Measurements from ENCODE around the gene CNTNAP4. TPM values are rescaled to one million over a fixed set of nuclear protein-coding genes. Genes with fewer than 3 reads are reported as not detected.

Gene CNTNAP4
- polyA plus RNA-seq, 3 donors from 2014 or later = not detected

- DNase-seq = no peak
- Mint-ChIP-seq H3K4me3 (no peak overlapping the region), H3K27ac (no peak overlapping the region), H3K9me3 (peaks cover 0 to 31% (median 15%) of the 10 kb centered on the region in 6 donors), H3K4me1 (no peaks in the 10 kb centered on the region), H3K36me3 (peaks cover 0 to 4% (median 0%) of the 10 kb centered on the region in 3 donors), H3K27me3 (ENCODE audit: low read depth in 3 of 3) (no peaks in the 10 kb centered on the region)
These were observed 222.8 kb downstream of the CNTNAP4 start for GRCh38 chr16:76500006-76500405.

GRCh38 chr16:76502063-76502462 is 224.9 kb downstream of the CNTNAP4 start:
- Mint-ChIP-seq H3K36me3 (peaks cover 0 to 4% (median 0%) of the 10 kb centered on the region in 3 donors), H3K4me3 (no peak overlapping the region), H3K27ac (no peak overlapping the region), H3K4me1 (no peaks in the 10 kb centered on the region), H3K9me3 (peaks cover 0 to 31% (median 15%) of the 10 kb centered on the region in 6 donors), H3K27me3 (ENCODE audit: low read depth in 3 of 3) (no peaks in the 10 kb centered on the region)
- no peak for DNase-seq

- peaks cover 0 to 31% (median 14%) of the 10 kb centered on the region in 6 donors for H3K9me3 Mint-ChIP-seq
- H3K27me3 Mint-ChIP-seq (ENCODE audit: low read depth in 3 of 3) = no peaks in the 10 kb centered on the region
- H3K36me3 Mint-ChIP-seq = peaks cover 0 to 4% (median 0%) of the 10 kb centered on the region in 3 donors
- no peaks in the 10 kb centered on the region for H3K4me1 Mint-ChIP-seq
- DNase-seq = no peak
- H3K27ac Mint-ChIP-seq = no peak overlapping the region
- no peak overlapping the region for H3K4me3 Mint-ChIP-seq
These were observed 225.4 kb downstream of the CNTNAP4 start for GRCh38 chr16:76502555-76502954.

GRCh38 chr16:76503091-76503490 is 225.9 kb downstream of the CNTNAP4 start:
- DNase-seq = no peak
- H3K27me3 Mint-ChIP-seq (ENCODE audit: low read depth in 3 of 3) = no peaks in the 10 kb centered on the region
- H3K4me3 Mint-ChIP-seq = no peak overlapping the region
- H3K36me3 Mint-ChIP-seq = peaks cover 0 to 4% (median 0%) of the 10 kb centered on the region in 3 donors
- no peak overlapping the region for H3K27ac Mint-ChIP-seq
- H3K9me3 Mint-ChIP-seq = peaks cover 0 to 31% (median 14%) of the 10 kb centered on the region in 6 donors
- H3K4me1 Mint-ChIP-seq = no peaks in the 10 kb centered on the region

- no peak for DNase-seq
- Mint-ChIP-seq H3K27ac (no peak overlapping the region), H3K9me3 (peaks cover 0 to 20% (median 12%) of the 10 kb centered on the region in 6 donors), H3K4me1 (no peaks in the 10 kb centered on the region), H3K27me3 (ENCODE audit: low read depth in 3 of 3) (no peaks in the 10 kb centered on the region), H3K4me3 (no peak overlapping the region), H3K36me3 (no peaks in the 10 kb centered on the region)
These were observed 234.0 kb downstream of the CNTNAP4 start for GRCh38 chr16:76511203-76511602.

GRCh38 chr16:76518781-76519180 is 241.6 kb downstream of the CNTNAP4 start:
- DNase-seq = no peak
- Mint-ChIP-seq H3K27ac (no peak overlapping the region), H3K9me3 (peaks cover 6 to 43% (median 15%) of the 10 kb centered on the region in 6 donors), H3K4me3 (no peak overlapping the region), H3K4me1 (no peaks in the 10 kb centered on the region), H3K36me3 (no peaks in the 10 kb centered on the region), H3K27me3 (ENCODE audit: low read depth in 3 of 3) (peaks cover 0 to 2% (median 0%) of the 10 kb centered on the region in 3 donors)

GRCh38 chr16:76524356-76524755 is 247.2 kb downstream of the CNTNAP4 start:
- Mint-ChIP-seq H3K4me3 (no peak overlapping the region), H3K27ac (no peak overlapping the region), H3K9me3 (peaks cover 8 to 43% (median 15%) of the 10 kb centered on the region in 6 donors), H3K4me1 (no peaks in the 10 kb centered on the region), H3K36me3 (no peaks in the 10 kb centered on the region), H3K27me3 (ENCODE audit: low read depth in 3 of 3) (peaks cover 0 to 2% (median 1%) of the 10 kb centered on the region in 3 donors)
- no peak for DNase-seq

- H3K27me3 Mint-ChIP-seq (ENCODE audit: low read depth in 3 of 3) = peaks cover 0 to 2% (median 1%) of the 10 kb centered on the region in 3 donors
- H3K4me3 Mint-ChIP-seq = no peak overlapping the region
- no peak overlapping the region for H3K27ac Mint-ChIP-seq
- DNase-seq = no peak
- no peaks in the 10 kb centered on the region for H3K36me3 Mint-ChIP-seq
- H3K4me1 Mint-ChIP-seq = no peaks in the 10 kb centered on the region
- peaks cover 8 to 42% (median 15%) of the 10 kb centered on the region in 6 donors for H3K9me3 Mint-ChIP-seq
These were observed 247.6 kb downstream of the CNTNAP4 start for GRCh38 chr16:76524769-76525168.

GRCh38 chr16:76527244-76527643 is 250.0 kb downstream of the CNTNAP4 start:
- DNase-seq = no peak
- Mint-ChIP-seq H3K4me3 (no peak overlapping the region), H3K27me3 (ENCODE audit: low read depth in 3 of 3) (peaks cover 0 to 2% (median 1%) of the 10 kb centered on the region in 3 donors), H3K4me1 (no peaks in the 10 kb centered on the region), H3K36me3 (no peaks in the 10 kb centered on the region), H3K9me3 (peaks cover 7 to 35% (median 14%) of the 10 kb centered on the region in 6 donors), H3K27ac (no peak overlapping the region)

GRCh38 chr16:76529120-76529519 is 251.9 kb downstream of the CNTNAP4 start:
- Mint-ChIP-seq H3K4me3 (no peak overlapping the region), H3K9me3 (peaks cover 6 to 30% (median 11%) of the 10 kb centered on the region in 6 donors), H3K4me1 (no peaks in the 10 kb centered on the region), H3K27ac (no peak overlapping the region), H3K36me3 (no peaks in the 10 kb centered on the region), H3K27me3 (ENCODE audit: low read depth in 3 of 3) (peaks cover 0 to 1% (median 0%) of the 10 kb centered on the region in 3 donors)
- no peak for DNase-seq

GRCh38 chr16:76531236-76531635 is 254.0 kb downstream of the CNTNAP4 start:
- H3K4me1 Mint-ChIP-seq = no peaks in the 10 kb centered on the region
- no peaks in the 10 kb centered on the region for H3K27me3 Mint-ChIP-seq (ENCODE audit: low read depth in 3 of 3)
- H3K36me3 Mint-ChIP-seq = no peaks in the 10 kb centered on the region
- no peak overlapping the region for H3K27ac Mint-ChIP-seq
- H3K9me3 Mint-ChIP-seq = peaks cover 6 to 30% (median 11%) of the 10 kb centered on the region in 6 donors
- H3K4me3 Mint-ChIP-seq = no peak overlapping the region
- no peak for DNase-seq

- Mint-ChIP-seq H3K27ac (no peak overlapping the region), H3K9me3 (peaks cover 6 to 24% (median 12%) of the 10 kb centered on the region in 6 donors), H3K4me1 (no peaks in the 10 kb centered on the region), H3K27me3 (ENCODE audit: low read depth in 3 of 3) (no peaks in the 10 kb centered on the region), H3K36me3 (no peaks in the 10 kb centered on the region), H3K4me3 (no peak overlapping the region)
- no peak for DNase-seq
These were observed 255.2 kb downstream of the CNTNAP4 start for GRCh38 chr16:76532188-76532973.

- Mint-ChIP-seq H3K9me3 (peaks cover 0 to 10% (median under 1%) of the 10 kb centered on the region in 6 donors), H3K27ac (no peak overlapping the region), H3K27me3 (ENCODE audit: low read depth in 3 of 3) (no peaks in the 10 kb centered on the region), H3K4me1 (no peaks in the 10 kb centered on the region), H3K36me3 (peaks cover 0 to 1% (median 0%) of the 10 kb centered on the region in 3 donors), H3K4me3 (no peak overlapping the region)
- DNase-seq = no peak
These were observed 262.4 kb downstream of the CNTNAP4 start for GRCh38 chr16:76539609-76540008.

- Mint-ChIP-seq H3K4me3 (no peak overlapping the region), H3K36me3 (peaks cover 0 to 3% (median 0%) of the 10 kb centered on the region in 3 donors), H3K4me1 (no peaks in the 10 kb centered on the region), H3K27me3 (ENCODE audit: low read depth in 3 of 3) (no peaks in the 10 kb centered on the region), H3K9me3 (peaks cover 0 to 8% (median 3%) of the 10 kb centered on the region in 6 donors), H3K27ac (no peak overlapping the region)
- DNase-seq = no peak
These were observed 263.9 kb downstream of the CNTNAP4 start for GRCh38 chr16:76541070-76541469.

Measured in immature natural killer cell (primary cell).